ENCODE measurements around the gene TAF15. TPM values are rescaled to one million over a fixed set of nuclear protein-coding genes. Genes with fewer than 3 reads are reported as not detected.

Gene TAF15
- total and polyA plus RNA-seq, 2 of the 13 experiments (the other 11 are each of a cell fraction or from before 2014, with no cell fraction given) = 25.2 to 26.5 TPM

DNA sequence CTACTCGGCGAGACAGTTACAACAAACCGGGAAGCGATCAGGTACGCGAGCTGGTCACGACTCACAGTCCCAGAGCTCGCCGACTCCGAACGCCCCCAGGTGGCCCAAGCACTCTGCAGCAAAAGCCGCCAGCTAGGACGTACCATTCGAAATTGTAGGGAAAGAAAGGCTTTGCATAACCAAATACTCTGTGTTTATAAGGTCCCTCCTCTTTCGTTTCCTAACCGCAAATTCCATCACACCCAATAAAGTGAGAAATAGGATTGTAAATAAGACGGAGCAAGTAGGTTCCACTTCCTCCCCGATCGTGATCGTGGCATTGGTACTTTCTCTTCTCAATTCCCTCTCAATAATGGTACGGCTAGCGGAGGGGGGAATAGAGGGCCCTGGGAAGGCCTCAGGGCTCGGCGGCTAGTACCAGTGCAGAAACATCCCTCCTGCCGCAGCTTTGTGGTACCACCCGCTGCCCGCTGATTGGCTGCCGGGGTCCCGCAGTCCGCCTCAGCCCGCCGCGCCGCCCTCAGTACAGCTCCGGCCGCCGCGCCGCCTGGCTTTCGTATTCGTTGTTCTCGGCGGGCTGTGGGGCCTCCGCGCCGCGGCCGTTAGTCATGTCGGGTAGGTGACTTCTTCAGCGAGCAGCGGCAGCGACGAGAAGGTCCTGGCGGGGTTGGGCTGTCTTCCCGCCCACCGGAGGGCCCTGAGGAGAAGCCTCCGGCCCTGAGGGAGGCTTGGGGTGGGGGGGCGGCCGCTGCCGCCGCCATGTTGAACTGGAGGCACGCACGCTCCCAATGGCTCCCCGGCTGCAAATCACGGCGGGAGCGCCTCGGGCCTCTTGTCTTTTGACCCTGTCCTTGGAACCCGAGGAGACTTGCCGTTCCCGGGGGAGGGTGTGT, at the start of gene TAF15 (continued):
- peak; percentile 14; the same call in 1 of the 2 replicates for TF ChIP-seq RXRB (CRISPR knock-in tag; IDR thresholded peaks at IDR 0.05; ENCODE audit: borderline replicate concordance)
- TF ChIP-seq CENPX (CRISPR knock-in tag; IDR thresholded peaks at IDR 0.05) = no peak
- TF ChIP-seq, protein P1, sequence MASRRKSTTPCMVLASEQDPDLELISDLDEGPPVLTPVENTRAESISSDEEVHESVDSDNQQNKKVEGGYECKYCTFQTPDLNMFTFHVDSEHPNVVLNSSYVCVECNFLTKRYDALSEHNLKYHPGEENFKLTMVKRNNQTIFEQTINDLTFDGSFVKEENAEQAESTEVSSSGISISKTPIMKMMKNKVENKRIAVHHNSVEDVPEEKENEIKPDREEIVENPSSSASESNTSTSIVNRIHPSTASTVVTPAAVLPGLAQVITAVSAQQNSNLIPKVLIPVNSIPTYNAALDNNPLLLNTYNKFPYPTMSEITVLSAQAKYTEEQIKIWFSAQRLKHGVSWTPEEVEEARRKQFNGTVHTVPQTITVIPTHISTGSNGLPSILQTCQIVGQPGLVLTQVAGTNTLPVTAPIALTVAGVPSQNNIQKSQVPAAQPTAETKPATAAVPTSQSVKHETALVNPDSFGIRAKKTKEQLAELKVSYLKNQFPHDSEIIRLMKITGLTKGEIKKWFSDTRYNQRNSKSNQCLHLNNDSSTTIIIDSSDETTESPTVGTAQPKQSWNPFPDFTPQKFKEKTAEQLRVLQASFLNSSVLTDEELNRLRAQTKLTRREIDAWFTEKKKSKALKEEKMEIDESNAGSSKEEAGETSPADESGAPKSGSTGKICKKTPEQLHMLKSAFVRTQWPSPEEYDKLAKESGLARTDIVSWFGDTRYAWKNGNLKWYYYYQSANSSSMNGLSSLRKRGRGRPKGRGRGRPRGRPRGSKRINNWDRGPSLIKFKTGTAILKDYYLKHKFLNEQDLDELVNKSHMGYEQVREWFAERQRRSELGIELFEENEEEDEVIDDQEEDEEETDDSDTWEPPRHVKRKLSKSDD (CRISPR knock-in tag; IDR thresholded peaks at IDR 0.05; ENCODE audit: low read depth) = no peak
- TF ChIP-seq NAIF1 (CRISPR knock-in tag; IDR thresholded peaks at IDR 0.05; ENCODE audit: borderline replicate concordance) = 0 out of 2 replicates have a peak, but pooled peaks have one; percentile 63
- TF ChIP-seq TSC22D2 (CRISPR knock-in tag; IDR thresholded peaks at IDR 0.05; ENCODE audit: borderline replicate concordance) = no peak
- TF ChIP-seq MYC (CRISPR knock-in tag; IDR thresholded peaks at IDR 0.05; ENCODE audit: borderline replicate concordance) = peak; percentile 75
- TF ChIP-seq, protein P2, sequence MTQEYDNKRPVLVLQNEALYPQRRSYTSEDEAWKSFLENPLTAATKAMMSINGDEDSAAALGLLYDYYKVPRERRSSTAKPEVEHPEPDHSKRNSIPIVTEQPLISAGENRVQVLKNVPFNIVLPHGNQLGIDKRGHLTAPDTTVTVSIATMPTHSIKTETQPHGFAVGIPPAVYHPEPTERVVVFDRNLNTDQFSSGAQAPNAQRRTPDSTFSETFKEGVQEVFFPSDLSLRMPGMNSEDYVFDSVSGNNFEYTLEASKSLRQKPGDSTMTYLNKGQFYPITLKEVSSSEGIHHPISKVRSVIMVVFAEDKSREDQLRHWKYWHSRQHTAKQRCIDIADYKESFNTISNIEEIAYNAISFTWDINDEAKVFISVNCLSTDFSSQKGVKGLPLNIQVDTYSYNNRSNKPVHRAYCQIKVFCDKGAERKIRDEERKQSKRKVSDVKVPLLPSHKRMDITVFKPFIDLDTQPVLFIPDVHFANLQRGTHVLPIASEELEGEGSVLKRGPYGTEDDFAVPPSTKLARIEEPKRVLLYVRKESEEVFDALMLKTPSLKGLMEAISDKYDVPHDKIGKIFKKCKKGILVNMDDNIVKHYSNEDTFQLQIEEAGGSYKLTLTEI (CRISPR knock-in tag; conservative IDR thresholded peaks at IDR 0.05) = no peak; the same call in 1 of the 2 replicates
- TF ChIP-seq, protein P3, sequence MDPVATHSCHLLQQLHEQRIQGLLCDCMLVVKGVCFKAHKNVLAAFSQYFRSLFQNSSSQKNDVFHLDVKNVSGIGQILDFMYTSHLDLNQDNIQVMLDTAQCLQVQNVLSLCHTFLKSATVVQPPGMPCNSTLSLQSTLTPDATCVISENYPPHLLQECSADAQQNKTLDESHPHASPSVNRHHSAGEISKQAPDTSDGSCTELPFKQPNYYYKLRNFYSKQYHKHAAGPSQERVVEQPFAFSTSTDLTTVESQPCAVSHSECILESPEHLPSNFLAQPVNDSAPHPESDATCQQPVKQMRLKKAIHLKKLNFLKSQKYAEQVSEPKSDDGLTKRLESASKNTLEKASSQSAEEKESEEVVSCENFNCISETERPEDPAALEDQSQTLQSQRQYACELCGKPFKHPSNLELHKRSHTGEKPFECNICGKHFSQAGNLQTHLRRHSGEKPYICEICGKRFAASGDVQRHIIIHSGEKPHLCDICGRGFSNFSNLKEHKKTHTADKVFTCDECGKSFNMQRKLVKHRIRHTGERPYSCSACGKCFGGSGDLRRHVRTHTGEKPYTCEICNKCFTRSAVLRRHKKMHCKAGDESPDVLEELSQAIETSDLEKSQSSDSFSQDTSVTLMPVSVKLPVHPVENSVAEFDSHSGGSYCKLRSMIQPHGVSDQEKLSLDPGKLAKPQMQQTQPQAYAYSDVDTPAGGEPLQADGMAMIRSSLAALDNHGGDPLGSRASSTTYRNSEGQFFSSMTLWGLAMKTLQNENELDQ (CRISPR knock-in tag; IDR thresholded peaks at IDR 0.05; ENCODE audit: borderline replicate concordance) = no peak
- TF ChIP-seq ZNF251 (CRISPR knock-in tag; IDR thresholded peaks at IDR 0.05) = no peak
- TF ChIP-seq ZSCAN29 (CRISPR knock-in tag; conservative IDR thresholded peaks at IDR 0.05) = no peak
- TF ChIP-seq, protein P4, sequence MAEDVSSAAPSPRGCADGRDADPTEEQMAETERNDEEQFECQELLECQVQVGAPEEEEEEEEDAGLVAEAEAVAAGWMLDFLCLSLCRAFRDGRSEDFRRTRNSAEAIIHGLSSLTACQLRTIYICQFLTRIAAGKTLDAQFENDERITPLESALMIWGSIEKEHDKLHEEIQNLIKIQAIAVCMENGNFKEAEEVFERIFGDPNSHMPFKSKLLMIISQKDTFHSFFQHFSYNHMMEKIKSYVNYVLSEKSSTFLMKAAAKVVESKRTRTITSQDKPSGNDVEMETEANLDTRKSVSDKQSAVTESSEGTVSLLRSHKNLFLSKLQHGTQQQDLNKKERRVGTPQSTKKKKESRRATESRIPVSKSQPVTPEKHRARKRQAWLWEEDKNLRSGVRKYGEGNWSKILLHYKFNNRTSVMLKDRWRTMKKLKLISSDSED (CRISPR knock-in tag; IDR thresholded peaks at IDR 0.05) = no peak; the same call in 1 of the 2 replicates
- peak; percentile 99 for TF ChIP-seq POLR2G (IDR thresholded peaks at IDR 0.05; ENCODE audit: low read depth, low read length)
- TF ChIP-seq, protein P5, sequence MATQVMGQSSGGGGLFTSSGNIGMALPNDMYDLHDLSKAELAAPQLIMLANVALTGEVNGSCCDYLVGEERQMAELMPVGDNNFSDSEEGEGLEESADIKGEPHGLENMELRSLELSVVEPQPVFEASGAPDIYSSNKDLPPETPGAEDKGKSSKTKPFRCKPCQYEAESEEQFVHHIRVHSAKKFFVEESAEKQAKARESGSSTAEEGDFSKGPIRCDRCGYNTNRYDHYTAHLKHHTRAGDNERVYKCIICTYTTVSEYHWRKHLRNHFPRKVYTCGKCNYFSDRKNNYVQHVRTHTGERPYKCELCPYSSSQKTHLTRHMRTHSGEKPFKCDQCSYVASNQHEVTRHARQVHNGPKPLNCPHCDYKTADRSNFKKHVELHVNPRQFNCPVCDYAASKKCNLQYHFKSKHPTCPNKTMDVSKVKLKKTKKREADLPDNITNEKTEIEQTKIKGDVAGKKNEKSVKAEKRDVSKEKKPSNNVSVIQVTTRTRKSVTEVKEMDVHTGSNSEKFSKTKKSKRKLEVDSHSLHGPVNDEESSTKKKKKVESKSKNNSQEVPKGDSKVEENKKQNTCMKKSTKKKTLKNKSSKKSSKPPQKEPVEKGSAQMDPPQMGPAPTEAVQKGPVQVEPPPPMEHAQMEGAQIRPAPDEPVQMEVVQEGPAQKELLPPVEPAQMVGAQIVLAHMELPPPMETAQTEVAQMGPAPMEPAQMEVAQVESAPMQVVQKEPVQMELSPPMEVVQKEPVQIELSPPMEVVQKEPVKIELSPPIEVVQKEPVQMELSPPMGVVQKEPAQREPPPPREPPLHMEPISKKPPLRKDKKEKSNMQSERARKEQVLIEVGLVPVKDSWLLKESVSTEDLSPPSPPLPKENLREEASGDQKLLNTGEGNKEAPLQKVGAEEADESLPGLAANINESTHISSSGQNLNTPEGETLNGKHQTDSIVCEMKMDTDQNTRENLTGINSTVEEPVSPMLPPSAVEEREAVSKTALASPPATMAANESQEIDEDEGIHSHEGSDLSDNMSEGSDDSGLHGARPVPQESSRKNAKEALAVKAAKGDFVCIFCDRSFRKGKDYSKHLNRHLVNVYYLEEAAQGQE (IDR thresholded peaks at IDR 0.05; ENCODE audit: borderline replicate concordance in 1 of 2, low read depth in 1 of 2, low read length in 2 of 2) = no peak
- TF ChIP-seq ZNF598 (CRISPR knock-in tag; IDR thresholded peaks at IDR 0.05; ENCODE audit: borderline replicate concordance) = peak; percentile 87; the same call in 1 of the 2 replicates

All from HepG2 (cell line).